HepG2 (cell line): ENCODE measurements around the gene UTP25. TPM values are rescaled to one million over a fixed set of nuclear protein-coding genes. Genes with fewer than 3 reads are reported as not detected.
A peak's percentile ranks its signal among the peaks of the same experiment; 100 is the strongest.

Source experiments
- ATAC-seq: fragments of 200-7000 bp; cut with Tn5 transposase; 3 replicates; pipeline ENCODE4 v1.9.1; 2020; ENCODE audit warnings: mild to moderate bottlenecking, moderate library complexity
- BruUV-seq: library from RNA; stranded (reverse); fragments of 400-500 nt; replicated peaks from 2 replicates; lab custom pipeline; 2021; lab: Mats Ljungman, UMichigan
- CTCF ChIA-PET: fragments of 300-600 bp; formaldehyde crosslinking; extraction: SDS; loops from one replicate; lab custom pipeline; 2021; ENCODE audit warnings: low total read pairs, inconsistent platforms, low intra/inter-chr PET ratio; lab: Yijun Ruan, JAX
- POLR2A ChIA-PET: fragments of 350-600 bp; sonication (Branson Sonifier 250); formaldehyde crosslinking; loops from one replicate; lab custom pipeline; 2020; ENCODE audit warnings: antibody characterized with exemption, inconsistent platforms; lab: Yijun Ruan, JAX
- DNase-seq: peaks from one replicate; pipeline ENCODE4 v3.0.0-alpha.2; 2015; ENCODE audit warnings: low spot score
- FAIRE-seq: peaks from 3 replicates; lab custom pipeline; 2011; peaks lifted over from hg19 to GRCh38; lab: Jason Lieb, UNC
- H2AFZ ChIP-seq: one replicate; pipeline ENCODE4 v1.6.1; 2011; ENCODE audit warnings: low read length, inconsistent platforms
- H3K27ac ChIP-seq: fragments of 300-600 bp; 3 replicates; pipeline ENCODE4 v1.8.0; 2011; ENCODE audit warnings: mixed run types, mild to moderate bottlenecking, mixed read lengths, low read length, inconsistent platforms; ENCODE audit not compliant: insufficient read depth; ENCODE audit errors: extremely low read length
- H3K27me3 ChIP-seq, 2 experiments: fragments of 200-600 bp in 1 of 2; 2 replicates in 1 of 2; 3 replicates in 1 of 2; pipeline versions ENCODE4 v1.6.0 to v1.8.0; 2011; ENCODE audit warnings: low read length in 2 of 2, mild to moderate bottlenecking in 2 of 2, moderate library complexity in 2 of 2, inconsistent platforms in 1 of 2; ENCODE audit not compliant: insufficient read depth in 2 of 2, control insufficient read depth in 1 of 2
- H3K36me3 ChIP-seq, 2 experiments: fragments of 200-600 bp in 1 of 2; replicated peaks in 1 of 2; 2 replicates in 1 of 2; 3 replicates in 1 of 2; pipeline versions ENCODE4 v1.5.1 to v1.8.0; 2011; ENCODE audit warnings: low read length in 2 of 2, inconsistent platforms in 1 of 2; ENCODE audit not compliant: insufficient read depth in 2 of 2, control insufficient read depth in 1 of 2
- H3K4me1 ChIP-seq: 2 replicates; pipeline ENCODE4 v1.5.1; 2012; ENCODE audit warnings: low read length, inconsistent platforms; ENCODE audit not compliant: insufficient read depth
- H3K4me2 ChIP-seq: 2 replicates; pipeline ENCODE4 v1.6.0; 2011; ENCODE audit warnings: low read depth, low read length, inconsistent platforms
- H3K4me3 ChIP-seq, 3 experiments: fragments of 200-600 bp in 1 of 3; sonication (generic), shearing (Covaris generic) in 1 of 3; replicated peaks in 1 of 3; 2 replicates each; pipeline ENCODE4 v1.5.1; 2011 to 2016; ENCODE audit warnings: low read length in 3 of 3, inconsistent platforms in 2 of 3, low read depth in 2 of 3, mild to moderate bottlenecking in 2 of 3, control low read depth in 1 of 3, mixed read lengths in 1 of 3; ENCODE audit not compliant: insufficient read depth in 1 of 3
- H3K79me2 ChIP-seq: one replicate; pipeline ENCODE4 v1.6.1; 2011; ENCODE audit warnings: low read length, inconsistent platforms; ENCODE audit not compliant: insufficient read depth
- H3K9ac ChIP-seq: 2 replicates; pipeline ENCODE4 v1.6.0; 2011; ENCODE audit warnings: mild to moderate bottlenecking, low read depth, low read length, inconsistent platforms; ENCODE audit not compliant: insufficient read depth
- H3K9me3 ChIP-seq: 2 replicates; pipeline ENCODE4 v1.5.1; 2012; ENCODE audit warnings: mild to moderate bottlenecking, low read length
- H4K20me1 ChIP-seq: 2 replicates; pipeline ENCODE4 v1.6.0; 2011; ENCODE audit warnings: inconsistent platforms, mild to moderate bottlenecking, low read length, moderate library complexity; ENCODE audit not compliant: insufficient read depth
- AHR ChIP-seq: IDR thresholded peaks from 2 replicates; pipeline ENCODE4 v1.6.1; 2018; ENCODE audit warnings: missing genetic modification reagents, missing compliant biosample characterization
- FOXP1 ChIP-seq, 2 experiments: fragments of 450-650 bp in 1 of 2; IDR thresholded peaks; 2 replicates each; pipeline ENCODE4 v1.6.1; 2017 to 2018; ENCODE audit warnings: antibody characterized with exemption in 1 of 2
- HOXD1 ChIP-seq: sonication (generic); formaldehyde crosslinking; IDR thresholded peaks from 2 replicates; pipeline ENCODE4 v1.5.0; 2020; ENCODE audit warnings: missing genetic modification reagents
- MLXIP ChIP-seq: sonication (generic); formaldehyde crosslinking; IDR thresholded peaks from 2 replicates; pipeline ENCODE4 v1.9.0; 2021; ENCODE audit warnings: missing genetic modification reagents, borderline replicate concordance
- PHF21A ChIP-seq: sonication (generic); formaldehyde crosslinking; IDR thresholded peaks from 2 replicates; pipeline ENCODE4 v1.5.0; 2020; ENCODE audit warnings: mild to moderate bottlenecking, missing genetic modification reagents
- SRSF1 ChIP-seq: fragments of 200-400 bp; formaldehyde crosslinking; optimal IDR thresholded peaks from 2 replicates; pipeline ENCODE3; 2017; ENCODE audit warnings: mild to moderate bottlenecking, low read depth, low read length, moderate library complexity
- TOE1 ChIP-seq: sonication (generic); formaldehyde crosslinking; IDR thresholded peaks from 2 replicates; pipeline ENCODE4 v1.4.0; 2020; ENCODE audit warnings: mild to moderate bottlenecking, missing genetic modification reagents
- ZBTB1 ChIP-seq: sonication (generic); formaldehyde crosslinking; IDR thresholded peaks from 2 replicates; pipeline ENCODE4 v1.4.0; 2020; ENCODE audit warnings: missing genetic modification reagents, borderline replicate concordance
- ZNF282 ChIP-seq: fragments of 450-650 bp; IDR thresholded peaks from 2 replicates; pipeline ENCODE4 v1.6.1; 2018; ENCODE audit not compliant: partially characterized antibody
- ZNF460 ChIP-seq: sonication (generic); formaldehyde crosslinking; IDR thresholded peaks from 2 replicates; pipeline ENCODE4 v1.5.1; 2020; ENCODE audit warnings: missing genetic modification reagents, mild to moderate bottlenecking, borderline replicate concordance
- ZNF550 ChIP-seq: sonication (generic); formaldehyde crosslinking; IDR thresholded peaks from 2 replicates; pipeline ENCODE4 v1.4.0; 2020; ENCODE audit warnings: mild to moderate bottlenecking, missing genetic modification reagents, borderline replicate concordance
- ZNF737 ChIP-seq: sonication (generic); formaldehyde crosslinking; IDR thresholded peaks from 2 replicates; pipeline ENCODE4 v1.5.0; 2020; ENCODE audit warnings: missing genetic modification reagents, mild to moderate bottlenecking, borderline replicate concordance
- WGBS: methylation state at CpG from one replicate; pipeline ENCODE4 v1.1.6; 2017; ENCODE audit warnings: low lambda C conversion rate; 5-methylcytosine and 5-hydroxymethylcytosine counted together
- in situ Hi-C: cut with HindIII; loops from 2 replicates; pipeline ENCODE4 v1.10.0; 2017; ENCODE audit warnings: low pct_unique_long_range_greater_than_20kb; ENCODE audit not compliant: extremely low pct_ligation_motif_present
- intact Hi-C: fragments of 100-400 bp; cut with micrococcal nuclease; formaldehyde crosslinking; loops from one replicate; pipeline ENCODE4 v1.10.0; 2022; ENCODE audit not compliant: unreplicated experiment
- polyA plus RNA-seq, 8 experiments: library from polyadenylated mRNA; depleted of rRNA in 3 of 8; stranded (reverse) in 7 of 8; unstranded in 1 of 8; fragments of >200 nt; fragmentation: Illumina TruSeq in 4 of 8; extraction: Trizol in 4 of 8; gene quantifications; 2 replicates each; pipeline versions ENCODE4 v1.2.1 to v1.2.3, GENCODE V29; 2011 to 2016; ENCODE audit warnings: low read depth in 4 of 8, missing spikeins in 1 of 8, mixed read lengths in 1 of 8; ENCODE audit not compliant: insufficient read depth in 1 of 8
- total RNA-seq, 5 experiments: library from RNA; depleted of rRNA; stranded (reverse); fragments of >200 nt; fragmentation: Illumina TruSeq; extraction: Trizol; gene quantifications; 2 replicates each; pipeline ENCODE4 v1.2.3, GENCODE V29; 2016; ENCODE audit warnings: low read depth in 1 of 5

The UTP25 gene
- total and polyA plus RNA-seq, 2 of the 13 experiments (the other 11 are each of a cell fraction or from before 2014, with no cell fraction given): 4.8 to 5.7 TPM

- CTCF ChIA-PET: no interaction called here
- no TSS peak for BruUV-seq
- H3K9ac ChIP-seq: no peak overlapping the region
Observed at GRCh38 chr1:209829716-209830115, 1.9 kb downstream of the UTP25 start.

More at GRCh38 chr1:209829716-209830115, 1.9 kb downstream of the UTP25 start:
- no peaks in the 10 kb centered on the region; a peak in 1 of 5 replicates for H3K27me3 ChIP-seq
- no peak for DNase-seq
- POLR2A ChIA-PET: no interaction called here
- no peaks in the 10 kb centered on the region for H4K20me1 ChIP-seq
- no peak for ATAC-seq
- no peak for FAIRE-seq
- no peak overlapping the region for H3K27ac ChIP-seq
- no peak overlapping the region for H3K4me3 ChIP-seq
- H3K9me3 ChIP-seq: no peaks in the 10 kb centered on the region
- H3K36me3 ChIP-seq: peaks cover 4 to 39% of the 10 kb centered on the region in 2 experiments
- TF ChIP-seq ZNF460 (CRISPR knock-in tag) (no peak), TOE1 (CRISPR knock-in tag) (no peak), SRSF1 (no peak), AHR (CRISPR knock-in tag) (no peak), ZNF550 (CRISPR knock-in tag) (no peak), ZNF282 (no peak), HOXD1 (CRISPR knock-in tag) (no peak), ZBTB1 (CRISPR knock-in tag) (no peak), FOXP1 (IDR thresholded peaks at IDR 0.05) (no peak), FOXP1 (CRISPR knock-in tag; IDR thresholded peaks at IDR 0.05) (no peak), ZNF737 (CRISPR knock-in tag) (no peak), MLXIP (CRISPR knock-in tag) (no peak), PHF21A (CRISPR knock-in tag) (no peak)
- in situ Hi-C loops (no loop called here), intact Hi-C loops (no loop called here)
- H3K79me2 ChIP-seq: peaks cover 6% of the 10 kb centered on the region
- WGBS: 100% methylated on average over 2 of the region's 2 CpGs
- H3K4me1 ChIP-seq: peaks cover 30% of the 10 kb centered on the region
- peak overlapping the region; percentile 58; the same call in 1 of the 2 replicates for H3K4me2 ChIP-seq
- H2AFZ ChIP-seq: no peak overlapping the region
